ENCODE data around the gene ALKBH8. TPM values are rescaled to one million over a fixed set of nuclear protein-coding genes. Genes with fewer than 3 reads are reported as not detected.
A peak's percentile ranks its signal among the peaks of the same experiment; 100 is the strongest.
"Not testable (repeated sequence)": the region's sequence is repeated elsewhere in the genome, so short reads cannot be mapped to it uniquely, and the experiment has no call there.

The ALKBH8 gene
- total RNA-seq, 2 experiments from 2014 or later, result 8.6 to 11.2 TPM

DNA sequence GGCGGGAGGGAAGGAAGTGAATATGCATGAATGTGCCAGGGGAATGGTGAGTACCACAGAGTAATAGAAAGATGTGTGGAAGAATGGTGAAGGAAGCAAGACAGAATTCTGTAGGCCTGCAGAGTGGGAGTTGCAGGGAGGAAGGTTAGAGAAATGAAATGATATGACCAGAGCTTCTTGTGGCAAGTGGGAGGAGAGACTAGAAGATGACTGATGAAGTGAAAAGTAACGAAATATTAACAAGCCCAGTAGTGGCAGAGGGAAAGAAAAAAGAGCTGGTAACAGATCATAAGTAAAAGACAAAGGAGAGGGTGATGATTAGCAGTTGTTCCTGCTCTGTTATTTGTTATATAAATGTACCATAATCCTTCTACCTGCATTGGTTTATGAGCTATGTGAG is 1.0 kb upstream of the ALKBH8 start:
- ATAC-seq (no peak), DNase-seq (no peak)
- H3K9me3 Mint-ChIP-seq (ENCODE audit: low read depth), result no peaks in the 10 kb centered on the region
- peak overlapping the region; percentile 13 for H3K27ac Mint-ChIP-seq
- H3K36me3 Mint-ChIP-seq, result no peaks in the 10 kb centered on the region
- H3K4me1 Mint-ChIP-seq, result peaks cover 48% of the 10 kb centered on the region
- H3K4me3 Mint-ChIP-seq, result peak overlapping the region; percentile 92
- CTCF ChIA-PET, result interaction anchor here (1.1 to 4.3 kb wide), 5 partner anchors 9 to 205 kb away, joined by 3 to 38 read pairs (median 8); no protein-coding TSS in a partner anchor
- no peaks in the 10 kb centered on the region for H3K27me3 Mint-ChIP-seq

DNA sequence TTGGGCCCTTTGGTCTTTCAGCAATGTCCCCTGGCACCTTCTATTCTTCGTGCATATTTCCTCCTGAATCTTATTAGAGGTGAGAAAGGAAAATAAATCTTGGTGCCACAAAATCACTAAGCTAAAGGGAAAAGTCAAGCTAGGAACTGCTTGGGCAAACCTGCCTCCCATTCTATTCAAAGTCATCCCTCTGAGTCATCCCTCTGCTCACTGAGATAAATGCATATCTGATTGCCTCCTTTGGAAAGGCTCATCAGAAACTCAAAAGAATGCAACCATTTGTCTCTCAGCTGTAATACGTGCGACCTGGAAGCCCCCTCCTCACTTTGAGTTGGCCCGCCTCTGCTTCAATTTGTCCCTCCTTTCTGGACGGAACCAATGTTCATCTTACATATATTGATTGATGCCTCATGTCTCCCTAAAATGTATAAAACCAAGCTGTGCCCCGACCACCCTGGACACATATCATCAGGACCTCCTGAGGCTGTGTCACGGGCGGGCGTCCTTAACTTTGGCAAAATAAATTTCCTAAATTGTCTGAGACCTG is 493 bp upstream of the ALKBH8 start:
- not testable (repeated sequence) for H3K27me3 Mint-ChIP-seq; H3K9me3 Mint-ChIP-seq (ENCODE audit: low read depth); DNase-seq; H3K36me3 Mint-ChIP-seq
- H3K27ac Mint-ChIP-seq, result peak overlapping the region; percentile 95
- peaks cover 51% of the 10 kb centered on the region for H3K4me1 Mint-ChIP-seq
- peak overlapping the region; percentile 92 for H3K4me3 Mint-ChIP-seq
- peak; percentile 1 for ATAC-seq
- CTCF ChIA-PET, result interaction anchor here (1.2 to 4.3 kb wide), 5 partner anchors 10 to 175 kb away, joined by 3 to 38 read pairs (median 8); no protein-coding TSS in a partner anchor

DNA sequence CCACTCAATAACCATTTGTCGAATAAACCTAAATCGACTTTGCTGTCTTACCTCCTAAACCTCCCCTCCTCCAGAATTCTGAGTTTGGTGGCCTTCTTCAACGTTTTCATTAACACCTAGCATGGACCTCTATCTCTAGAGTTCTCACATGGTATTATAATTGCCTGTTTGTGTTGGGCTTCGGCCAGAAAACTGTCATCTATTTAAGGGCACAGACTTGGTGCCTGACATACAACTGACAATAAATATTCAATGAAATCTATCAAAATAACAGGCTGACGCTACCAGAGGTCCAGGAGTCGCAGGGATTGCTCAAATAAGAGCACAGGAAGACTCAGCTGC is 687 bp downstream of the ALKBH8 start:
- Mint-ChIP-seq H3K9me3 (ENCODE audit: low read depth) (no peaks in the 10 kb centered on the region), H3K4me1 (peaks cover 52% of the 10 kb centered on the region), H3K27me3 (no peaks in the 10 kb centered on the region), H3K36me3 (peaks cover 3% of the 10 kb centered on the region), H3K27ac (peak overlapping the region; percentile 95), H3K4me3 (peak overlapping the region; percentile 92)
- no peak for DNase-seq
- ATAC-seq, result no peak
- CTCF ChIA-PET, result interaction anchor here (1.2 to 4.3 kb wide), 5 partner anchors 9 to 176 kb away, joined by 3 to 38 read pairs (median 11); no protein-coding TSS in a partner anchor

DNA sequence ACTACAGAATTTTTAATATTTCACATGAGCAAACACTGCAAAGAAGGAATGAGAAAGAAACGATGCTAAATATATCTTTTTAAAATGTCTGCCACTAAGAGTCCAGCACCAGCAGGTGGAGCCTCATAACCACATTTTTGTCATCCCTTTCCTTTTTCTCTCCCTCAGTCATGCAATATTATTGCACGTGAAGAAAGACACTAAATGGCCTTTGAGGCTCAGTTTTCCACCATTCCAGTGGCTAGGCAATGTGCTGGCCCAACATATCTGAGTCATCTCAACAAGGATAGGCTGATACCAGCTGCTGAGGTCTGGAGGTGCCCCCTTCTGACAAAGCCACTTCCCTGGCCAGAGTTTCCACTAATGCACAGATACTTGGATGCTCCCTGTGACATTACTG is 1.8 kb downstream of the ALKBH8 start:
- CTCF ChIA-PET, result interaction anchor here (0.5 to 4.3 kb wide), 9 partner anchors 7 to 334 kb away, joined by 3 to 38 read pairs (median 5); no protein-coding TSS in a partner anchor
- H3K27ac Mint-ChIP-seq, result peak overlapping the region; percentile 72
- peak overlapping the region; percentile 12 for H3K4me3 Mint-ChIP-seq
- H3K27me3 Mint-ChIP-seq, result no peaks in the 10 kb centered on the region
- H3K9me3 Mint-ChIP-seq (ENCODE audit: low read depth), result no peaks in the 10 kb centered on the region
- ATAC-seq, result peak; percentile 9
- peaks cover 52% of the 10 kb centered on the region for H3K4me1 Mint-ChIP-seq
- DNase-seq, result peak; percentile 64
- H3K36me3 Mint-ChIP-seq, result peaks cover 5% of the 10 kb centered on the region

DNA sequence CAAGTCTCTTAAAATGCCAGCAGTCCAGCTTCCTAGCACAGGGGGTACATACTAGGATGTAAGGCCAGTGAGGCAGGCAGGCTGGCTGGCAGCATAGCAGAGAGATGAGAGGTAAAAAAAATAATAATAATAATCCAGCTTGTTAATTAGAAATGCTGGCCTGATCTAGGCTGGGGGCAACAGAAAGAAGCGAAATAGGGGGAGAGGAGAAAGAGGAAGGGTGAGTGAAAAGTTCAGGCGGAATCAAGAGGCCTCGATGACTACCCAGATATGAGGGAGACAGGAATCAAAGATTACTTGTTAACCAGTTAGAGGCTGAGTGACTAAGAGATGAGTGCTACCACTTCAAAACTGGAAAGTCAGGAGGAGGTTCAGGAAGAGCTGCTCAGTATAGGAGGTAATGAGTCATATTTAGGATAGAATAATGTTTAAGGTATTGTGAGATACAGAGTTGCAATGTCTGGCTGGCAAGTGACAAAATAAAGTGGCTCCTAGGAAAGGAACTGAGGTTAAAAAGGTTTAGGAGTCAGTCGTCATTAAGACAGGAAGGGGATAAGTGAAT is 2.8 kb downstream of the ALKBH8 start:
- peak overlapping the region; percentile 16 for H3K27ac Mint-ChIP-seq
- H3K9me3 Mint-ChIP-seq (ENCODE audit: low read depth), result no peaks in the 10 kb centered on the region
- no peak for ATAC-seq
- DNase-seq, result no peak
- H3K36me3 Mint-ChIP-seq, result peaks cover 5% of the 10 kb centered on the region
- no peaks in the 10 kb centered on the region for H3K27me3 Mint-ChIP-seq
- H3K4me1 Mint-ChIP-seq, result peaks cover 46% of the 10 kb centered on the region
- CTCF ChIA-PET, result interaction anchor here (1.0 to 4.3 kb wide), 8 partner anchors 11 to 208 kb away, joined by 3 to 38 read pairs (median 6); no protein-coding TSS in a partner anchor
- no peak overlapping the region for H3K4me3 Mint-ChIP-seq

DNA sequence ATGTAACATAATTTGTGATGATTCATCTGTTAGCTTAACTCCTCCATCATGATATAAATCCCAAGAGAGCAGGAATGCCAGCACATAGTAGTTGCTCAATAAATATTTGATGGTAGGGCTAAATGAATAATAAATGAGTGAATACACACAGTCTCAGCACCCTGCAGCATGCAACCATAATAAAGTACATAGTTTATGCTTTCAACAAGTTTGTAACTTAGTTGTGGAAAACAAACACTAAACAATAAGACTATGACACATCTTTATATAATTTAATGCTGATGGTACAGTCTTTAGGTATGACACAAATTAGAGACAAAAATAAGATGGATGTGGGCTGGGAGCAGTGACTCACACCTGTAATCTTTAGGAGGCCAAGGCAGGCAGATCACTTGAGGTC is 3.8 kb downstream of the ALKBH8 start:
- H3K36me3 Mint-ChIP-seq, result peaks cover 5% of the 10 kb centered on the region
- no peak for ATAC-seq
- H3K4me1 Mint-ChIP-seq, result peaks cover 43% of the 10 kb centered on the region
- no peaks in the 10 kb centered on the region for H3K27me3 Mint-ChIP-seq
- H3K27ac Mint-ChIP-seq, result no peak overlapping the region
- no peak overlapping the region for H3K4me3 Mint-ChIP-seq
- CTCF ChIA-PET, result interaction anchor here (1.5 kb wide), 1 partner anchor 128 kb away, joined by 5 read pairs; no protein-coding TSS in a partner anchor
- H3K9me3 Mint-ChIP-seq (ENCODE audit: low read depth), result no peaks in the 10 kb centered on the region
- no peak for DNase-seq

DNA sequence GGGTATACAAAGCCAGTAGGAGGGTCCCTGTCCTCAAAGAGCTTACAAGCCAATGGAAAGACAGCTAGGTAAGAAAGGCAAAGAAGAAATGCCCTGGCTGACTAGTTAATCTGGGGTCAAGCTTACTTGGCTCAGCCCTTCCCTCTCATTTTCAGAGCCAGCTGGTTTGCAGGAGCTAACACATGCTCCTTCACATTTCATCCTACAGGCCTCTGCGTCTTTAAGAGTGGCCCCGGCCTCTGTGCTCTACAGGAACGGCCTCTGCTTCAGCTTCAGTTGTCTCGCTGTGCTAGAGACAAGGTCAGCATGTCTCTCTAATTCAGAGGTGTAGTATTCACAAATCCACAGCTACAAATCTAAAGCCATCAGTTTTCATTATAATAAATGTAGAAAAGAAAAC is 15.2 kb downstream of the ALKBH8 start:
- Mint-ChIP-seq H3K27ac (no peak overlapping the region), H3K36me3 (peaks cover 11% of the 10 kb centered on the region), H3K4me1 (no peaks in the 10 kb centered on the region), H3K4me3 (no peak overlapping the region), H3K9me3 (ENCODE audit: low read depth) (no peaks in the 10 kb centered on the region), H3K27me3 (no peaks in the 10 kb centered on the region)
- DNase-seq, result no peak
- ATAC-seq, result no peak
- CTCF ChIA-PET, result interaction anchor here (1.1 to 6.5 kb wide), 4 partner anchors 9 to 139 kb away, joined by 4 to 42 read pairs (median 22); partner anchors contain the start of gene ALKBH8

DNA sequence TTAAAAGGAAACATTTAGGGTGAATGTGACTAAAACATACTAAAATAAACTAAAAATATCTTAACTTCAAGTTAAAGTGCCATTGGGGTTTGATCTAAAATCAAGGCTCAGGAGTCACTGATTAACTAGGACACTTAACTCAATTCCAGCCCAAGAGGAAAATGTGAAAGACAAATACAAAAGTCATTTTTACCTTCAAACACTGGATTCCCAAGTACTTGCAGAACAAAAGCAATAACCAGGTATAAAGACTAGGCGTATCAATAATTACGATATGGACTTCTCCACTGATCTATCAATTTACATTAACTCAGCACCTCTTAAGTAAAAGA is 15.6 kb downstream of the ALKBH8 start:
- Mint-ChIP-seq H3K4me1 (no peaks in the 10 kb centered on the region), H3K27me3 (no peaks in the 10 kb centered on the region), H3K4me3 (no peak overlapping the region), H3K27ac (no peak overlapping the region), H3K36me3 (peaks cover 11% of the 10 kb centered on the region), H3K9me3 (ENCODE audit: low read depth) (no peaks in the 10 kb centered on the region)
- DNase-seq, result no peak
- no peak for ATAC-seq
- CTCF ChIA-PET, result interaction anchor here (1.0 to 6.5 kb wide), 6 partner anchors 8 to 139 kb away, joined by 4 to 42 read pairs (median 6); partner anchors contain the start of gene ALKBH8

DNA sequence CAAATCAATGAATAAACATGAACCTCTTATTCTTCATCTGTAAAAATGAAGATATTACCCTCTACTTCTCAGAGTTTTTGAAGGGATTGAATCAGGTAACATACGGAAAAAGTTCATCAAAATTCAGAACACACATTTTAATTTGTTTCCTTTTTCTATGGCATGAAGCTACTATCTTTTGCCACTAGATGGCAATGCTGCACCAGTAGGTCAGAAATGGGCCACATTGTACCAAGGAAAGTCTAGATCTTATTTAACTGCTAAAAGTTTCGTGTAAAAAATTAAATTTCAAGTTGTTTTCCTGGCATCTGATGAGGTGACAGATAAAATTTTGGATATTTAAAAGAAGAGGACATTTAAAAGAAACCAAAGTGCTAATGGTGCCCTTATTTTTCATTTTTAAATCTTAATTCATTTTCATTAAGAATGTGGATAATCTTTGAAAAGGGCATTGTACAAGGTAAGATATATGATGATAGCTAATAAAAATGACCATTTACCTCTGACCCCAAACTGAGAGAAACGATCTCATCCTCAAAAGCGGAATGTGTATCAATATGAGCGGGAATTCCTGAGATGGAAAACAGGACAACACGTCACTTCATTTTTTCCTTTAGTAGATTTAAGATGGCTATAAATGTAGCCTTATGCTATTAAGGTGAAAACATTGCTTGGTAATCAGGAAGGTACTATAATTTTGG is 16.1 kb downstream of the ALKBH8 start:
- H3K4me1 Mint-ChIP-seq, result no peaks in the 10 kb centered on the region
- CTCF ChIA-PET, result interaction anchor here (0.8 to 6.5 kb wide), 13 partner anchors 8 to 242 kb away, joined by 3 to 42 read pairs (median 4); partner anchors contain the start of gene ALKBH8
- no peaks in the 10 kb centered on the region for H3K27me3 Mint-ChIP-seq
- no peak overlapping the region for H3K27ac Mint-ChIP-seq
- ATAC-seq (peak; percentile 36), DNase-seq (peak; percentile 43)
- peaks cover 13% of the 10 kb centered on the region for H3K36me3 Mint-ChIP-seq
- H3K4me3 Mint-ChIP-seq, result no peak overlapping the region
- H3K9me3 Mint-ChIP-seq (ENCODE audit: low read depth), result no peaks in the 10 kb centered on the region

DNA sequence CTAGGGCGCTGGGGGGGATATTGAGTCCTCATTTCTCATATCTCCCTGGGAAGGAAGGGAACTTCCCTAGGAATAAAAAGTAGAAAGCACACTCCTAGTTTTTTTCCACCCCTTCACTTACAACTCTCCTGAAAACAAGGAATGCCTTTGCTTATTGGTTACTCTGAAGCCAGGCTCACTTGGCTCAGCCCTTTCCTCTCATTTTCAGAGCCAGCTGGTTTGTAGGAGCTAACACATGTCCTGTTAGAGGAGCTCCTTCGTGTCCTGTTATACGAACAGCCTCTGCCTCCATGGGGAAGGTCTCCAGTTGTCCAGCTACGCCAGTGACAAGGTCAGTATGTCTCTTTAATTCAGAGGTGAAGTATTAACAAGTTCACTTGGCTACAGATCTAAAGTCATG is 17.6 kb downstream of the ALKBH8 start:
- H3K27ac Mint-ChIP-seq, result no peak overlapping the region
- DNase-seq (no peak), ATAC-seq (no peak)
- H3K4me3 Mint-ChIP-seq, result no peak overlapping the region
- no peaks in the 10 kb centered on the region for H3K4me1 Mint-ChIP-seq
- H3K27me3 Mint-ChIP-seq, result no peaks in the 10 kb centered on the region
- CTCF ChIA-PET, result interaction anchor here (1.1 to 3.0 kb wide), 5 partner anchors 9 to 243 kb away, joined by 3 to 10 read pairs (median 4); no protein-coding TSS in a partner anchor
- H3K9me3 Mint-ChIP-seq (ENCODE audit: low read depth), result no peaks in the 10 kb centered on the region
- H3K36me3 Mint-ChIP-seq, result peaks cover 11% of the 10 kb centered on the region

DNA sequence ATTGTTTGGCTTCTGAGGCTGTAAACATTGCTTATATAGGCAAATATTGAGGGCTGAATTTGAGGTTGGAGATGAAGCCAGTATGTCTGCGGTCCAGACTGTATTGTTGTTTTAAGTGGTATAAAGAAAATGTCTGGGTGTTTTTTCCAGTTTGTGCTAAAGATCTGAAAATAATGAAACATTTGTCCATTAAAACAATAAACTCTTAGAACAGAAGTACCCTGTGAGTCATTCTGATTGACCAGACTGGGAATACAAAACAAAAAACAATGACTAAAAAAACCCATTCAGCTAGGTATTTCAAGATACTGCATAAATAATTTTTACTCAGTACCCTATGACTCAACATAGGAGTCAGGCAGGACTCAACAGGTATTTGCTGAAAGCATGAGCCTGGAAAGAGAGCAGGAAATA is 20.4 kb downstream of the ALKBH8 start:
- Mint-ChIP-seq H3K36me3 (peaks cover 6% of the 10 kb centered on the region), H3K9me3 (ENCODE audit: low read depth) (no peaks in the 10 kb centered on the region), H3K4me1 (no peaks in the 10 kb centered on the region), H3K4me3 (no peak overlapping the region), H3K27me3 (no peaks in the 10 kb centered on the region), H3K27ac (no peak overlapping the region)
- DNase-seq (no peak), ATAC-seq (no peak)
- CTCF ChIA-PET, result no interaction called here

DNA sequence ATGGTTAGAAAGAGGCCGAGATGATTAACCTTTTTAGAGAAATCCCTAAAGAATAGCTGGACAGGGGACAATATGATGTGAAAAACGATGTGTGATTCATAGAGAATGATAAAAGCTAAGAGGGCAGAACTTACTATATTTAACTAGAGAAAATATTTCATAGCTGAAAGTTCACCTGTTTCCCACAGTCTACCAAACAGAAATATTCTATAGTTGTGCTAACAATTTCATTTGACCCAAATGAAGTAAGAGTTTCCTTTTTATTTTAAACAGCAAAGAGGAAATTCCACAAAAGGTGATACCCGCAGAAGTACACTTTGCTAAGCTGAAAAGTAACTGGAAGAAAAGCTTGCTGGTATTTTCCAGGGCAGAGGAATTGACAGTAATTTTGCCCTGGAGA is 26.7 kb downstream of the ALKBH8 start:
- ATAC-seq (no peak), DNase-seq (no peak)
- CTCF ChIA-PET, result no interaction called here
- Mint-ChIP-seq H3K9me3 (ENCODE audit: low read depth) (no peaks in the 10 kb centered on the region), H3K27ac (no peak overlapping the region), H3K4me3 (no peak overlapping the region), H3K4me1 (peaks cover 2% of the 10 kb centered on the region), H3K36me3 (peaks cover 27% of the 10 kb centered on the region), H3K27me3 (no peaks in the 10 kb centered on the region)

DNA sequence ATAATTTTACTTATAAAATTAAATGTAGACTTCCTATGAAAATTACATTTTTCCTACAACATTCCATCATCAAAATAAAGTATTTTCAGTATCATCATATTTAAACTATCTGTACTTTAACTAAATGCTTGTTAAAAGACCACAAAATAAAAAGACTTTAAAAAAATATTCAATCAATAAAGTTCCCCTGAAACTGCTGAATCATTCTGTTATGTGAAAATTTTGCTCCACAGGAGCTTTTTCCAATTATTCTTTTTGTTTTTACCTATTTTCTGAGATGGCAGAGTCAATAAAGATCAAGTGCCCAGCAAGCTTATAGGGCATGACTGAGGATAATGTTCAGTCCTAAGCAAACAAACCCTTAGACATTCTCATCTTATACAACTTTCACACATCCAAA is 27.3 kb downstream of the ALKBH8 start:
- H3K9me3 Mint-ChIP-seq (ENCODE audit: low read depth), result no peaks in the 10 kb centered on the region
- peaks cover 2% of the 10 kb centered on the region for H3K4me1 Mint-ChIP-seq
- H3K27ac Mint-ChIP-seq, result no peak overlapping the region
- H3K27me3 Mint-ChIP-seq, result no peaks in the 10 kb centered on the region
- no peak for ATAC-seq
- CTCF ChIA-PET, result interaction anchor here (0.7 kb wide), 1 partner anchor 478 kb away, joined by 3 read pairs; no protein-coding TSS in a partner anchor
- no peak overlapping the region for H3K4me3 Mint-ChIP-seq
- no peak for DNase-seq
- peaks cover 26% of the 10 kb centered on the region for H3K36me3 Mint-ChIP-seq

Measured in activated CD8-positive, alpha-beta memory T cell treated with anti-CD3 and anti-CD28 coated beads, Interleukin-2, amount 10 ng/mL, durations not matched to agents 7 days and 5 days (primary cell).